H9 (cell line): ENCODE data around the gene GPR82. TPM values are rescaled to one million over a fixed set of nuclear protein-coding genes. Genes with fewer than 3 reads are reported as not detected.

Source experiments
- DNase-seq: peaks from one replicate; pipeline ENCODE4 v3.0.0-alpha.2; 2017
- H2AFZ ChIP-seq: one replicate; pipeline ENCODE4 v1.6.1; 2013; ENCODE audit warnings: mild to moderate bottlenecking, low read length, control low read depth, moderate library complexity
- H2AK5ac ChIP-seq: 2 replicates; pipeline ENCODE4 v1.6.1; 2013; ENCODE audit warnings: low read length, control low read depth, mixed read lengths; ENCODE audit not compliant: insufficient read length
- H2BK120ac ChIP-seq: one replicate; pipeline ENCODE4 v1.6.1; 2013; ENCODE audit warnings: low read depth, mild to moderate bottlenecking, low read length, control low read depth, inconsistent platforms; ENCODE audit not compliant: poor library complexity, severe bottlenecking
- H2BK12ac ChIP-seq: 2 replicates; pipeline ENCODE4 v1.6.1; 2013; ENCODE audit warnings: low read length, control low read depth, mixed read lengths, low read depth; ENCODE audit not compliant: insufficient read length
- H2BK15ac ChIP-seq: 2 replicates; pipeline ENCODE4 v1.6.1; 2013; ENCODE audit warnings: low read depth, low read length, control low read depth
- H2BK20ac ChIP-seq: one replicate; pipeline ENCODE4 v1.6.1; 2013; ENCODE audit warnings: low read depth, mild to moderate bottlenecking, low read length, control low read depth, inconsistent platforms; ENCODE audit not compliant: poor library complexity, severe bottlenecking
- H2BK5ac ChIP-seq: 2 replicates; pipeline ENCODE4 v1.6.1; 2013; ENCODE audit warnings: low read length, control low read depth, mixed read lengths; ENCODE audit not compliant: insufficient read length
- H3K14ac ChIP-seq: 2 replicates; pipeline ENCODE4 v1.6.1; 2013; ENCODE audit warnings: low read length, control low read depth; ENCODE audit not compliant: insufficient read depth
- H3K18ac ChIP-seq: 2 replicates; pipeline ENCODE4 v1.6.1; 2013; ENCODE audit warnings: low read depth, mild to moderate bottlenecking, mixed read lengths, low read length, control low read depth; ENCODE audit not compliant: insufficient read length
- H3K23ac ChIP-seq: 2 replicates; pipeline ENCODE4 v1.6.1; 2013; ENCODE audit warnings: low read length, control low read depth, mixed read lengths, low read depth; ENCODE audit not compliant: insufficient read length
- H3K23me2 ChIP-seq: 2 replicates; pipeline ENCODE4 v1.6.1; 2013; ENCODE audit warnings: low read depth, mild to moderate bottlenecking, mixed read lengths, low read length, control low read depth; ENCODE audit not compliant: insufficient read length, poor library complexity, severe bottlenecking
- H3K27ac ChIP-seq: 2 replicates; pipeline ENCODE4 v1.5.1; 2013; ENCODE audit warnings: low read length, control low read depth, mixed read lengths, low read depth; ENCODE audit not compliant: insufficient read length
- H3K27me3 ChIP-seq: 2 replicates; pipeline ENCODE4 v1.6.1; 2013; ENCODE audit warnings: low read length, control low read depth, inconsistent platforms; ENCODE audit not compliant: insufficient read depth
- H3K4ac ChIP-seq: 2 replicates; pipeline ENCODE4 v1.6.1; 2013; ENCODE audit warnings: low read depth, mild to moderate bottlenecking, control low read depth, inconsistent platforms, low read length, moderate library complexity
- H3K4me1 ChIP-seq: 2 replicates; pipeline ENCODE4 v1.6.1; 2013; ENCODE audit warnings: low read length, control low read depth, inconsistent platforms; ENCODE audit not compliant: insufficient read depth
- H3K4me2 ChIP-seq: 2 replicates; pipeline ENCODE4 v1.6.1; 2013; ENCODE audit warnings: low read length, control low read depth, mixed read lengths; ENCODE audit not compliant: insufficient read length, insufficient read depth
- H3K56ac ChIP-seq: 2 replicates; pipeline ENCODE4 v1.6.1; 2013; ENCODE audit warnings: low read depth, mild to moderate bottlenecking, mixed read lengths, low read length, control low read depth; ENCODE audit not compliant: insufficient read length
- H3K79me1 ChIP-seq: 2 replicates; pipeline ENCODE4 v1.6.1; 2013; ENCODE audit warnings: low read depth, mild to moderate bottlenecking, moderate library complexity, low read length, control low read depth, inconsistent platforms; ENCODE audit not compliant: insufficient read depth, poor library complexity, severe bottlenecking
- H3K79me2 ChIP-seq: 2 replicates; pipeline ENCODE4 v1.6.1; 2013; ENCODE audit warnings: low read length, control low read depth, inconsistent platforms; ENCODE audit not compliant: insufficient read depth
- H3K9ac ChIP-seq: 2 replicates; pipeline ENCODE4 v1.6.1; 2013; ENCODE audit warnings: low read length, control low read depth, mixed read lengths; ENCODE audit not compliant: insufficient read length; ENCODE audit errors: extremely low read depth
- H3K9me3 ChIP-seq: one replicate; pipeline ENCODE4 v1.6.1; 2013; ENCODE audit warnings: low read depth, low read length, inconsistent platforms; ENCODE audit not compliant: control insufficient read depth
- H3T11ph ChIP-seq: one replicate; pipeline ENCODE4 v1.6.1; 2013; ENCODE audit warnings: mild to moderate bottlenecking, low read length, control low read depth, inconsistent platforms
- H4K20me1 ChIP-seq: one replicate; pipeline ENCODE4 v1.6.1; 2013; ENCODE audit not compliant: control insufficient read depth, insufficient read length, insufficient read depth
- H4K5ac ChIP-seq: 2 replicates; pipeline ENCODE4 v1.6.1; 2013; ENCODE audit warnings: low read depth, mild to moderate bottlenecking, mixed read lengths, low read length, control low read depth; ENCODE audit not compliant: insufficient read length
- H4K8ac ChIP-seq: replicated peaks from 2 replicates; pipeline ENCODE4 v1.6.1; 2013; ENCODE audit warnings: low read length, control low read depth, mixed read lengths, low read depth; ENCODE audit not compliant: insufficient read length
- H4K91ac ChIP-seq: 2 replicates; pipeline ENCODE4 v1.6.1; 2013; ENCODE audit warnings: low read depth, mild to moderate bottlenecking, moderate library complexity, mixed read lengths, low read length, control low read depth; ENCODE audit not compliant: insufficient read length
- H3K27ac Mint-ChIP-seq, 3 experiments: 2 replicates in 2 of 3; 3 replicates in 1 of 3; pipeline ENCODE4 v1.8.0; 2020 to 2021; ENCODE audit warnings: mixed read lengths in 3 of 3, mild to moderate bottlenecking in 1 of 3, moderate library complexity in 1 of 3
- H3K27me3 Mint-ChIP-seq: 2 replicates; pipeline ENCODE4 v1.8.0; 2021; ENCODE audit warnings: low read depth, mild to moderate bottlenecking, moderate library complexity, mixed read lengths
- H3K36me3 Mint-ChIP-seq, 3 experiments: 2 replicates in 2 of 3; 3 replicates in 1 of 3; pipeline ENCODE4 v1.8.0; 2020 to 2021; ENCODE audit warnings: low read depth in 3 of 3, mixed read lengths in 3 of 3; ENCODE audit not compliant: insufficient read depth in 1 of 3
- H3K4me1 Mint-ChIP-seq, 2 experiments: 2 replicates each; pipeline ENCODE4 v1.8.0; 2020; ENCODE audit warnings: mixed read lengths in 2 of 2
- H3K4me3 Mint-ChIP-seq, 2 experiments: 2 replicates in 1 of 2; 3 replicates in 1 of 2; pipeline ENCODE4 v1.8.0; 2020 to 2021; ENCODE audit warnings: mild to moderate bottlenecking in 2 of 2, mixed read lengths in 2 of 2, moderate library complexity in 1 of 2
- H3K9me3 Mint-ChIP-seq, 2 experiments: 2 replicates in 1 of 2; 3 replicates in 1 of 2; pipeline ENCODE4 v1.8.0; 2020; ENCODE audit warnings: mild to moderate bottlenecking in 2 of 2, mixed read lengths in 2 of 2, moderate library complexity in 1 of 2
- CTCF ChIP-seq: fragments of 200-600 bp; sonication (generic); conservative IDR thresholded peaks from 3 replicates; pipeline ENCODE4 v1.8.0; 2021; ENCODE audit warnings: antibody characterized with exemption, mild to moderate bottlenecking
- WGBS: extraction: QIAGEN DNeasy Blood & Tissue Kit; methylation state at CpG from one replicate; pipeline ENCODE4 v1.1.7; 2013; ENCODE audit warnings: missing lambda C conversion rate, low lambda C conversion rate, mixed read lengths; ENCODE audit not compliant: insufficient read length; ENCODE audit errors: extremely low coverage; 5-methylcytosine and 5-hydroxymethylcytosine counted together
- total RNA-seq: library from RNA; stranded (reverse); gene quantifications from 2 replicates; pipeline ENCODE4 v1.2.1, GENCODE V29; 2021

The GPR82 gene
- total RNA-seq, 1 experiment from 2014 or later: not detected

GRCh38 chrX:41695426-41695825 is 28.6 kb upstream of the GPR82 start:
- WGBS: no CpG with 5 or more reads among the region's 7 CpGs
- H3K9ac ChIP-seq: no peak overlapping the region
- no peak for TF ChIP-seq CTCF
- no peak overlapping the region for H2BK5ac ChIP-seq
- no peaks in the 10 kb centered on the region for H3K79me2 ChIP-seq
- Mint-ChIP-seq H3K27me3 (no peaks in the 10 kb centered on the region), H3K4me3 (no peak overlapping the region), H3K4me1 (peaks cover 0 to 3% of the 10 kb centered on the region in 2 experiments; a peak in 1 of 4 replicates), H3K27ac (no peak overlapping the region), H3K9me3 (peaks cover 40 to 49% of the 10 kb centered on the region in 2 experiments), H3K36me3 (peaks cover 0 to 5% (median 3%) of the 10 kb centered on the region in 3 experiments; a peak in 2 of 7 replicates)
- H3K79me1 ChIP-seq: no peaks in the 10 kb centered on the region
- no peak overlapping the region for H2BK20ac ChIP-seq
- no peak overlapping the region for H2BK120ac ChIP-seq
- no peaks in the 10 kb centered on the region for H3K9me3 ChIP-seq
- no peak overlapping the region for H3K18ac ChIP-seq
- H4K91ac ChIP-seq: no peak overlapping the region
- no peak overlapping the region for H2AK5ac ChIP-seq
- no peak overlapping the region for H4K8ac ChIP-seq
- no peak for DNase-seq
- H2BK12ac ChIP-seq: no peak overlapping the region
- no peak overlapping the region for H3K4me2 ChIP-seq
- H3K4me1 ChIP-seq: no peaks in the 10 kb centered on the region
- no peak overlapping the region for H3T11ph ChIP-seq
- no peak overlapping the region for H3K27ac ChIP-seq
- no peak overlapping the region for H3K14ac ChIP-seq
- H3K56ac ChIP-seq: no peak overlapping the region
- no peak overlapping the region for H2AFZ ChIP-seq
- H4K20me1 ChIP-seq: no peaks in the 10 kb centered on the region
- no peaks in the 10 kb centered on the region for H3K23me2 ChIP-seq
- no peak overlapping the region for H3K4ac ChIP-seq
- no peaks in the 10 kb centered on the region for H3K27me3 ChIP-seq
- no peak overlapping the region for H2BK15ac ChIP-seq
- no peak overlapping the region for H4K5ac ChIP-seq
- H3K23ac ChIP-seq: no peak overlapping the region
